RPMI8226 (cell line): ENCODE measurements around the gene NPAS3.

Experiments
- DNase-seq: peaks from one replicate; pipeline ENCODE4 v3.0.0-alpha.2; 2015

Gene NPAS3

GRCh38 chr14:33810308-33810707 is 871.6 kb downstream of the NPAS3 start:
- no peak for DNase-seq

GRCh38 chr14:33811721-33812120 is 873.0 kb downstream of the NPAS3 start:
- no peak for DNase-seq

GRCh38 chr14:33812181-33812580 is 873.5 kb downstream of the NPAS3 start:
- DNase-seq: no peak

- no peak for DNase-seq
These were observed 873.9 kb downstream of the NPAS3 start for GRCh38 chr14:33812601-33813000.

GRCh38 chr14:33814010-33814409 is 875.3 kb downstream of the NPAS3 start:
- no peak for DNase-seq

GRCh38 chr14:33833706-33834465 is 895.2 kb downstream of the NPAS3 start:
- no peak for DNase-seq

- no peak for DNase-seq
These were observed 896.0 kb downstream of the NPAS3 start for GRCh38 chr14:33834466-33835260.

GRCh38 chr14:33835261-33835655 is 896.6 kb downstream of the NPAS3 start:
- no peak for DNase-seq

GRCh38 chr14:33835677-33836076 is 897.0 kb downstream of the NPAS3 start:
- DNase-seq: no peak

- no peak for DNase-seq
These were observed 897.7 kb downstream of the NPAS3 start for GRCh38 chr14:33836203-33836899.

- no peak for DNase-seq
These were observed 898.4 kb downstream of the NPAS3 start for GRCh38 chr14:33836900-33837577.

- DNase-seq: no peak
These were observed 899.4 kb downstream of the NPAS3 start for GRCh38 chr14:33837943-33838683.

GRCh38 chr14:33839193-33840076 is 900.8 kb downstream of the NPAS3 start:
- peak; percentile 54 for DNase-seq

GRCh38 chr14:33840797-33841196 is 902.1 kb downstream of the NPAS3 start:
- no peak for DNase-seq

GRCh38 chr14:33842299-33842698 is 903.6 kb downstream of the NPAS3 start:
- DNase-seq: no peak

GRCh38 chr14:33844118-33844517 is 905.4 kb downstream of the NPAS3 start:
- no peak for DNase-seq

- DNase-seq: no peak
These were observed 907.6 kb downstream of the NPAS3 start for GRCh38 chr14:33846100-33846824.

GRCh38 chr14:33847066-33847465 is 908.4 kb downstream of the NPAS3 start:
- no peak for DNase-seq

- no peak for DNase-seq
These were observed 909.3 kb downstream of the NPAS3 start for GRCh38 chr14:33848009-33848408.

- peak; percentile 20 for DNase-seq
These were observed 910.2 kb downstream of the NPAS3 start for GRCh38 chr14:33848706-33849454.
